GM12873 (cell line): ENCODE data around the gene WFIKKN2.

Experiments
- CTCF ChIP-seq: IDR thresholded peaks from 2 replicates; pipeline ENCODE4 v1.5.1; 2012; ENCODE audit warnings: low read depth, mild to moderate bottlenecking, moderate library complexity, low read length, control low read depth; ENCODE audit not compliant: insufficient read depth; ENCODE audit errors: missing control alignments

Gene WFIKKN2

GRCh38 chr17:50794361-50794760 lies 41.0 kb upstream of the WFIKKN2 start:
- no peak for TF ChIP-seq CTCF

GRCh38 chr17:50797135-50797810 lies 38.1 kb upstream of the WFIKKN2 start:
- TF ChIP-seq CTCF, result no peak

GRCh38 chr17:50798424-50799288 lies 36.7 kb upstream of the WFIKKN2 start:
- no peak for TF ChIP-seq CTCF

GRCh38 chr17:50799582-50799981 lies 35.8 kb upstream of the WFIKKN2 start:
- TF ChIP-seq CTCF, result no peak

- TF ChIP-seq CTCF, result no peak
These were observed 35.1 kb upstream of the WFIKKN2 start for GRCh38 chr17:50800196-50800700.

GRCh38 chr17:50802609-50803571 lies 32.5 kb upstream of the WFIKKN2 start:
- no peak for TF ChIP-seq CTCF

- no peak for TF ChIP-seq CTCF
These were observed 31.7 kb upstream of the WFIKKN2 start for GRCh38 chr17:50803676-50804075.
